OCI-LY1 (cell line): ENCODE measurements around the gene MRPL50.

Source experiments
- H2AFZ ChIP-seq: fragments of 200-600 bp; sonication (generic), shearing (Covaris generic); 2 replicates; pipeline ENCODE4 v1.6.0; 2014; ENCODE audit warnings: antibody characterized with exemption, mild to moderate bottlenecking, low read length
- H3F3A ChIP-seq: fragments of 200-600 bp; sonication (generic), shearing (Covaris generic); 2 replicates; pipeline ENCODE4 v1.6.0; 2014; ENCODE audit warnings: mild to moderate bottlenecking, antibody characterized with exemption, low read length, moderate library complexity; ENCODE audit not compliant: insufficient read depth
- H3K27ac ChIP-seq: fragments of 200-600 bp; sonication (generic); 2 replicates; pipeline ENCODE4 v1.5.1; 2014; ENCODE audit warnings: low read length, mixed run types, mild to moderate bottlenecking, low read depth; ENCODE audit not compliant: poor library complexity, severe bottlenecking
- H3K27me3 ChIP-seq: fragments of 200-600 bp; sonication (generic); 2 replicates; pipeline ENCODE4 v1.6.0; 2014; ENCODE audit warnings: antibody characterized with exemption, mild to moderate bottlenecking, low read length, moderate library complexity; ENCODE audit not compliant: insufficient read depth
- H3K36me3 ChIP-seq: fragments of 200-600 bp; sonication (generic); 2 replicates; pipeline ENCODE4 v1.6.1; 2014; ENCODE audit warnings: mild to moderate bottlenecking, antibody characterized with exemption, low read length, moderate library complexity, mixed read lengths; ENCODE audit not compliant: insufficient read depth
- H3K4me1 ChIP-seq: fragments of 200-600 bp; sonication (generic); 2 replicates; pipeline ENCODE4 v1.5.1; 2014; ENCODE audit warnings: mild to moderate bottlenecking, low read length, moderate library complexity; ENCODE audit not compliant: insufficient read depth, severe bottlenecking
- H3K4me2 ChIP-seq: fragments of 200-600 bp; sonication (generic), shearing (Covaris generic); 2 replicates; pipeline ENCODE4 v1.6.1; 2014; ENCODE audit warnings: low read length
- H3K4me3 ChIP-seq: fragments of 200-600 bp; sonication (generic); 2 replicates; pipeline ENCODE4 v1.5.1; 2014; ENCODE audit warnings: low read length, low read depth, mild to moderate bottlenecking, mixed read lengths; ENCODE audit not compliant: poor library complexity, severe bottlenecking
- H3K79me2 ChIP-seq: fragments of 200-600 bp; shearing (Covaris generic); 2 replicates; pipeline ENCODE4 v1.6.1; 2016; ENCODE audit warnings: mixed run types, low read length, mixed read lengths; ENCODE audit not compliant: insufficient read depth
- H3K9ac ChIP-seq: fragments of 200-600 bp; sonication (generic), shearing (Covaris generic); 2 replicates; pipeline ENCODE4 v1.6.1; 2014; ENCODE audit warnings: mild to moderate bottlenecking, low read length, mixed read lengths
- H3K9me2 ChIP-seq: fragments of 200-600 bp; sonication (generic), shearing (Covaris generic); 2 replicates; pipeline ENCODE4 v1.6.1; 2014; ENCODE audit warnings: low read depth, mild to moderate bottlenecking, low read length, mixed read lengths
- H3K9me3 ChIP-seq: fragments of 200-600 bp; shearing (Covaris generic); 2 replicates; pipeline ENCODE4 v1.6.1; 2014; ENCODE audit warnings: low read length, mixed read lengths
- H4K20me1 ChIP-seq: fragments of 200-600 bp; sonication (generic), shearing (Covaris generic); 2 replicates; pipeline ENCODE4 v1.6.0; 2016; ENCODE audit warnings: mild to moderate bottlenecking, low read length; ENCODE audit not compliant: insufficient read depth
- CTCF ChIP-seq: fragments of 200-600 bp; sonication (generic), shearing (Covaris generic); IDR thresholded peaks from 2 replicates; pipeline ENCODE4 v1.5.1; 2017; ENCODE audit warnings: mild to moderate bottlenecking, antibody characterized with exemption, low read length, moderate library complexity, mixed read lengths
- EZH2 ChIP-seq: fragments of 200-600 bp; sonication (generic), shearing (Covaris generic); IDR thresholded peaks from 2 replicates; pipeline ENCODE4 v1.8.0; 2017; ENCODE audit warnings: borderline replicate concordance, mixed run types, mild to moderate bottlenecking, antibody characterized with exemption, low read length, moderate library complexity, mixed read lengths

The MRPL50 gene

GRCh38 chr9:101403516-101404285 lies 5.3 kb upstream of the MRPL50 start:
- H3K9me2 ChIP-seq: no peaks in the 10 kb centered on the region
- H3K4me2 ChIP-seq: no peak overlapping the region
- H3F3A ChIP-seq: no peaks in the 10 kb centered on the region; the same call in 1 of the 2 replicates
- no peaks in the 10 kb centered on the region for H4K20me1 ChIP-seq
- H3K9ac ChIP-seq: no peak overlapping the region
- H3K27me3 ChIP-seq: no peaks in the 10 kb centered on the region
- H3K79me2 ChIP-seq: peaks cover 10% of the 10 kb centered on the region; the same call in 1 of the 2 replicates
- H3K9me3 ChIP-seq: peaks cover 23% of the 10 kb centered on the region
- no peak overlapping the region for H3K27ac ChIP-seq
- H3K36me3 ChIP-seq: peaks cover 88% of the 10 kb centered on the region
- peaks cover 14% of the 10 kb centered on the region for H3K4me1 ChIP-seq
- no peak overlapping the region for H2AFZ ChIP-seq
- TF ChIP-seq EZH2 (no peak), CTCF (no peak)
- no peak overlapping the region for H3K4me3 ChIP-seq

GRCh38 chr9:101400120-101400519 lies 1.7 kb upstream of the MRPL50 start:
- Histone ChIP-seq H3K4me1 (peaks cover 20% of the 10 kb centered on the region), H3K27me3 (no peaks in the 10 kb centered on the region), H3K4me2 (peak overlapping the region; percentile 90), H3K27ac (no peak overlapping the region), H4K20me1 (no peaks in the 10 kb centered on the region), H3K36me3 (peaks cover 72% of the 10 kb centered on the region), H3K9me3 (peaks cover 8% of the 10 kb centered on the region; the same call in 1 of the 2 replicates), H3K79me2 (peaks cover 42% of the 10 kb centered on the region), H3K4me3 (peak overlapping the region; percentile 86), H2AFZ (no peak overlapping the region), H3K9me2 (no peaks in the 10 kb centered on the region), H3K9ac (peak overlapping the region; percentile 90; the same call in 1 of the 2 replicates), H3F3A (no peaks in the 10 kb centered on the region)
- TF ChIP-seq CTCF: no peak
- TF ChIP-seq EZH2: no peak

DNA sequence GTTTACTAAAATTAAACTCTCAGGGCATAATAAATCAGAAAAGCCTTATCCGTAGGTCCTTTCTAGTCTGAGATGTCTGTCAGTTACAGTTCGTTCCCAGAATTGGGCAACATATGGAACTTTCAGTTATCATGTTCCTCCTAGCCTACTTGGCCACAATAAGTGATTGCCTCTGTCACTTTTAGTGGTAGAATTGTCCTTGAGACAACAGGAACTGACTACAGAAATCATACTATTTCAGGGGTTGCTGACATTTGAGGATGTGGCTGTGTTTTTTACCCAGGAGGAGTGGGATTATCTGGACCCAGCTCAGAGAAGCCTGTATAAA lies 1.2 kb upstream of the MRPL50 start:
- Histone ChIP-seq H3K79me2 (peaks cover 47% of the 10 kb centered on the region), H3K27me3 (no peaks in the 10 kb centered on the region), H2AFZ (no peak overlapping the region), H3K27ac (no peak overlapping the region), H3K4me2 (peak overlapping the region; percentile 90), H3K9me3 (peaks cover 10% of the 10 kb centered on the region), H3K36me3 (peaks cover 72% of the 10 kb centered on the region), H3K9ac (peak overlapping the region; percentile 90), H3K9me2 (no peaks in the 10 kb centered on the region), H4K20me1 (no peaks in the 10 kb centered on the region), H3K4me3 (peak overlapping the region; percentile 86), H3F3A (no peaks in the 10 kb centered on the region), H3K4me1 (peaks cover 20% of the 10 kb centered on the region)
- TF ChIP-seq CTCF (no peak), EZH2 (no peak)
